Measurements from ENCODE around the gene CC2D2B.
"Not testable (repeated sequence)": the region's sequence is repeated elsewhere in the genome, so short reads cannot be mapped to it uniquely, and the experiment has no call there.

The CC2D2B gene

DNA sequence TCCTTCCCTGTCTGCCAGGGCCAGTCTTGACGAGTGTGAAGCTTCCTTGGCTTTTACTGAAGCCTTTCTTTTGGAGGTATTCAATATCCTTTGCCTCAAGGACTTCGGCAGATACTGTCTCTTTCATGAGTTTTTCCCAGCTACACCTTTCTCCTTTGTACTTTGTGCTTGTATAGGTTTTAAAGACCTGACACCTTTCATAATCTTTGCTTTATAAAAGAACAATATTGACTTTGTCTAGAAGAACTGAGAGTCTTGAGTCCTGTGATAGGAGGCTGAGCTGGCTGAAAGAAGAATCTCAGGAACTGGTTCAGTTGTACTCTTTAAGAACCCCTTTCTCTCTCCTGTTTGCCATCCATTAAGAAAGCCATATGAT is 41.3 kb upstream of the CC2D2B start:
- no peaks in the 10 kb centered on the region for H3K4me1 ChIP-seq (ENCODE audit: insufficient read depth, insufficient read length)
- H3K27me3 ChIP-seq (ENCODE audit: insufficient read depth, insufficient read length) = no peaks in the 10 kb centered on the region
- no peaks in the 10 kb centered on the region for H3K9me3 ChIP-seq (ENCODE audit: insufficient read depth, low read length)
- DNase-seq (ENCODE audit: low read depth, low spot score) = no peak
- no peak overlapping the region for H3K4me3 ChIP-seq (ENCODE audit: insufficient read length, low read depth)
- no peak overlapping the region for H3K9ac ChIP-seq (ENCODE audit: insufficient read length, low read depth)
- TF ChIP-seq ZNF274 (IDR thresholded peaks at IDR 0.05; ENCODE audit: low read depth, low read length) = no peak
- no peak for TF ChIP-seq YY1 (IDR thresholded peaks at IDR 0.05; ENCODE audit: insufficient read depth, insufficient read length)
- TF ChIP-seq SUZ12 (IDR thresholded peaks at IDR 0.05; ENCODE audit: extremely low read depth, insufficient read depth, insufficient read length) = no peak
- H3K36me3 ChIP-seq (ENCODE audit: insufficient read depth, insufficient read length, low read length) = no peaks in the 10 kb centered on the region

DNA sequence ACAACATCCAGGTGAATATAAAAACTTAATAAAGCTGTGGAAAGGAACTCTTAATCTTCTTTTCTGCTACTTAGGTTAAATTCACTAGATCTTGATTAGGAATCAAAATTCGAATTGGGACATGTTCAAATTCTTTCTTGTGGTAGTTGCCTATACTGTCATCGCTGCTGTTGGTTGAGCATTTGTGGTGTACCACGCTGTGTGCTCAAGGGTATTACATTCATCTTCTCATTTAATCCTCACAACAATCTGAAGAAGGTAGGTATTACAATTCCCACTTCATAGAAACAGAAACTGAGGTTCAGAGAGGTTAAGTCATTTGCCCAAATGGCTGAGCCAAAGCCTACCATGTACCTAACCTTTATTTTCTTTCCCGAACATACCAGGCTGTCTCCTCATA is 39.9 kb upstream of the CC2D2B start:
- Histone ChIP-seq H3K4me3 (ENCODE audit: insufficient read length, low read depth) (no peak overlapping the region), H3K36me3 (ENCODE audit: insufficient read depth, insufficient read length, low read length) (peaks cover 6% of the 10 kb centered on the region), H3K9me3 (ENCODE audit: insufficient read depth, low read length) (no peaks in the 10 kb centered on the region), H3K9ac (ENCODE audit: insufficient read length, low read depth) (no peak overlapping the region), H3K4me1 (ENCODE audit: insufficient read depth, insufficient read length) (no peaks in the 10 kb centered on the region), H3K27me3 (ENCODE audit: insufficient read depth, insufficient read length) (no peaks in the 10 kb centered on the region)
- no peak for DNase-seq (ENCODE audit: low read depth, low spot score)
- TF ChIP-seq ZNF274 (IDR thresholded peaks at IDR 0.05; ENCODE audit: low read depth, low read length) (no peak), YY1 (IDR thresholded peaks at IDR 0.05; ENCODE audit: insufficient read depth, insufficient read length) (no peak), SUZ12 (IDR thresholded peaks at IDR 0.05; ENCODE audit: extremely low read depth, insufficient read depth, insufficient read length) (no peak)

DNA sequence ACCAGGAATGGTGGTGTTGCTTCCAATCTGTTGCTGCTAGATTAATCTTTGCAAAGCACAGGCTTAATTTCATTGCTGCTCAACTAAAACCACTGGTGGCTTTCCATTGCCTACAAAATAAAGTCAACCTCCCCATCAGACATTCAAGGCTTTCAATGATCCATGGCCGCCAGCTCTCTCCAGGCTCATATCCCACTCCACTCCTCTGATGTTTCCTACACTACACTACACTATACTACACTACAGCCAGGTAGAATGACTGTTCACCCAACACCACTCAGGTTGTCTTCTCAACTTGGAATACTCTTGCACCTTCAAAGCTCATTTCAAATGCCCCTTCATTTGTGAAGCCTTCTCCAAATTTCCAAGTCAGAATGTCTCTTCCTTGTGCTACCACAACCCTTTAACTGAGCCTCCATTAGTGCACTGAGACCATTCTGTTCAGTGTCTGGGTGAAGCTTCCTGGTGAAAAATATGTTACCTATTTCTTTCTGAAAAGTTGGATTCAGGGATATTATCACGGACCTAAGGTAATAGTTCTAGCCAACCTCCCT is 35.5 kb upstream of the CC2D2B start:
- TF ChIP-seq YY1 (IDR thresholded peaks at IDR 0.05; ENCODE audit: insufficient read depth, insufficient read length) = no peak
- TF ChIP-seq SUZ12 (IDR thresholded peaks at IDR 0.05; ENCODE audit: extremely low read depth, insufficient read depth, insufficient read length) = no peak
- no peak for TF ChIP-seq ZNF274 (IDR thresholded peaks at IDR 0.05; ENCODE audit: low read depth, low read length)
- DNase-seq (ENCODE audit: low read depth, low spot score) = no peak
- H3K4me3 ChIP-seq (ENCODE audit: insufficient read length, low read depth) = no peak overlapping the region
- no peak overlapping the region for H3K9ac ChIP-seq (ENCODE audit: insufficient read length, low read depth)
- no peaks in the 10 kb centered on the region for H3K4me1 ChIP-seq (ENCODE audit: insufficient read depth, insufficient read length)
- H3K27me3 ChIP-seq (ENCODE audit: insufficient read depth, insufficient read length) = no peaks in the 10 kb centered on the region
- peaks cover 26% of the 10 kb centered on the region; the same call in 1 of the 2 replicates for H3K9me3 ChIP-seq (ENCODE audit: insufficient read depth, low read length)
- H3K36me3 ChIP-seq (ENCODE audit: insufficient read depth, insufficient read length, low read length) = peaks cover 15% of the 10 kb centered on the region

DNA sequence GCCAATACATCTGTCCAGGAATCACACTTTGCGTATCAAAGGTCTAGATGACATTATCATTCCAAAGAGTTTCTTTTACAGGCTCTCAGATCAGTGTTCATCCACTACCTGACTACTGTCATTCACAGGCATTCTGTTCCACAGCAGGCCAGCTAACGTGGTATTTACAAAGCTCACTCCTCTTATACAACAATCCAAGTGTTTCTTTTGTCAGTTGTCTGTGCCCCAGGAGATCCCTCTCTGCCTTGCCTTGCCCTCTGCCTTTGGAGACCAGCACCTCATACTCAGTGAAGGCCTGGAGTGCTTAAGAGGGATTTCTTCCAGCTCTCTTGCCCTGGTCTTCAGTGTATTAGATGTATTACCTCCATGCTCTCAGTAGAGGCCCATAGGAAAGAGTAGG is 34.6 kb upstream of the CC2D2B start:
- H3K4me1 ChIP-seq (ENCODE audit: insufficient read depth, insufficient read length) = no peaks in the 10 kb centered on the region
- H3K36me3 ChIP-seq (ENCODE audit: insufficient read depth, insufficient read length, low read length) = peaks cover 15% of the 10 kb centered on the region
- DNase-seq (ENCODE audit: low read depth, low spot score) = no peak
- TF ChIP-seq ZNF274 (IDR thresholded peaks at IDR 0.05; ENCODE audit: low read depth, low read length) (no peak), SUZ12 (IDR thresholded peaks at IDR 0.05; ENCODE audit: extremely low read depth, insufficient read depth, insufficient read length) (no peak), YY1 (IDR thresholded peaks at IDR 0.05; ENCODE audit: insufficient read depth, insufficient read length) (no peak)
- no peak overlapping the region for H3K4me3 ChIP-seq (ENCODE audit: insufficient read length, low read depth)
- H3K9ac ChIP-seq (ENCODE audit: insufficient read length, low read depth) = no peak overlapping the region
- peaks cover 26% of the 10 kb centered on the region; the same call in 1 of the 2 replicates for H3K9me3 ChIP-seq (ENCODE audit: insufficient read depth, low read length)
- no peaks in the 10 kb centered on the region for H3K27me3 ChIP-seq (ENCODE audit: insufficient read depth, insufficient read length)

DNA sequence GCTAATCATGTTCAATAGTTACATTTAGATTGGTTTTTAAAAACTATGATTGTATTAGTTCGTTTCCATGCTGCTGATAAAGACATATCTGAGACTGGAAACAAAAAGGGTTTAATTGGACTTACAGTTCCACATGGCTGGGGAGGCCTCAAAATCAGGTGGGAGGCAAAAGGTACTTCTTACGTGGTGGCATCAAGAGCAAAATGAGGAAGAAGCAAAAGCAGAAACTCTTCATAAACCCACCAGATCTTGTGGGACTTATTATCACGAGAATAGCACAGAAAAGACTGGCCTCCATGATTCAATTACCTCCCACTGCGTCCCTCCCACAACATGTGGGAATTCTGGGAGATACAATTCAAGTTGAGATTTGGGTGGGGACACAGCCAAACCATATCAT is 34.1 kb upstream of the CC2D2B start:
- no peak for DNase-seq (ENCODE audit: low read depth, low spot score)
- H3K36me3 ChIP-seq (ENCODE audit: insufficient read depth, insufficient read length, low read length) = peaks cover 15% of the 10 kb centered on the region
- no peaks in the 10 kb centered on the region for H3K27me3 ChIP-seq (ENCODE audit: insufficient read depth, insufficient read length)
- H3K9me3 ChIP-seq (ENCODE audit: insufficient read depth, low read length) = peaks cover 26% of the 10 kb centered on the region; the same call in 1 of the 2 replicates
- TF ChIP-seq SUZ12 (IDR thresholded peaks at IDR 0.05; ENCODE audit: extremely low read depth, insufficient read depth, insufficient read length) = no peak
- TF ChIP-seq YY1 (IDR thresholded peaks at IDR 0.05; ENCODE audit: insufficient read depth, insufficient read length) = no peak
- TF ChIP-seq ZNF274 (IDR thresholded peaks at IDR 0.05; ENCODE audit: low read depth, low read length) = no peak
- no peaks in the 10 kb centered on the region for H3K4me1 ChIP-seq (ENCODE audit: insufficient read depth, insufficient read length)
- H3K9ac ChIP-seq (ENCODE audit: insufficient read length, low read depth) = no peak overlapping the region
- no peak overlapping the region for H3K4me3 ChIP-seq (ENCODE audit: insufficient read length, low read depth)

DNA sequence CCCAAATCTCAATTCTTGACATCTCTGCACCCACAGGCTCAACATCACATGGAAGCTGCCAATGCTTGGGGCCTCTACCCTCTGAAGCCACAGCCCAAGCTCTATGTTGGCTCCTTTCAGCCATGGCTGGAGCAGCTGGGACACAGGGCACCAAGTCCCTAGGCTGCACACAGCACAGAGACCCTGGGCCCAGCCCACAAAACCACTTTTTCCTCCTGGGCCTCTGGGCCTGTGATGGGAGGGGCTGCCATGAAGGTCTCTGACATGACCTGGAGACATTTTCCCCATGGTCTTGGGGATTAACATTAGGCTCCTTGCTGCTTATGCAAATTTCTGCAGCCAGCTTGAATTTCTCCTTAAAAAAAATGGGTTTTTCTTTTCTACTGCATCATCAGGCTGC is 33.0 kb upstream of the CC2D2B start:
- peaks cover 15% of the 10 kb centered on the region for H3K36me3 ChIP-seq (ENCODE audit: insufficient read depth, insufficient read length, low read length)

DNA sequence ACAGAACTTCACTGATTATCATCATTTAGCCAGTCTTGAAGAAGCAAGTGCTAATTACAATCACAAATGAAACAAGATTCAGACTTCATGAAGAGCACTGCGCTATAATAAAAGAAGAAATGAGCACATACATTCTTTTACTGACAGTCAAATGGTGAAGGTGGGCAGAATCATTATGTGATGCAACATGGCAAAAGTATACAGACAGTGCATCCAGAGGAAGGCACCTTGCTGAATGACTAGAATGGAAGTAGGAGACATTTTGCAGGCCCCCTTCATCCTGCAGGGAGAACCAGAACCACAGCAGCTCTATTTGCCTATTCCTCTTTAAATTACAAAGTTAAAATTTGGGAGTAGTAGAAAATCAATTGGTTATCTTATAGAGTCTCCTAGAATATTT is 31.0 kb upstream of the CC2D2B start:
- TF ChIP-seq ZNF274 (IDR thresholded peaks at IDR 0.05; ENCODE audit: low read depth, low read length) (no peak), SUZ12 (IDR thresholded peaks at IDR 0.05; ENCODE audit: extremely low read depth, insufficient read depth, insufficient read length) (no peak), YY1 (IDR thresholded peaks at IDR 0.05; ENCODE audit: insufficient read depth, insufficient read length) (no peak)
- Histone ChIP-seq H3K36me3 (ENCODE audit: insufficient read depth, insufficient read length, low read length) (peaks cover 15% of the 10 kb centered on the region), H3K9ac (ENCODE audit: insufficient read length, low read depth) (no peak overlapping the region), H3K4me3 (ENCODE audit: insufficient read length, low read depth) (no peak overlapping the region), H3K27me3 (ENCODE audit: insufficient read depth, insufficient read length) (no peaks in the 10 kb centered on the region), H3K4me1 (ENCODE audit: insufficient read depth, insufficient read length) (no peaks in the 10 kb centered on the region), H3K9me3 (ENCODE audit: insufficient read depth, low read length) (peaks cover 26% of the 10 kb centered on the region; the same call in 1 of the 2 replicates)
- DNase-seq (ENCODE audit: low read depth, low spot score) = no peak

More for the DNA sequence above, 33.0 kb upstream of the CC2D2B start:
- DNase-seq (ENCODE audit: low read depth, low spot score); H3K4me3 ChIP-seq (ENCODE audit: insufficient read length, low read depth); H3K4me1 ChIP-seq (ENCODE audit: insufficient read depth, insufficient read length); H3K9ac ChIP-seq (ENCODE audit: insufficient read length, low read depth); H3K27me3 ChIP-seq (ENCODE audit: insufficient read depth, insufficient read length): not testable (repeated sequence)
- peaks cover 26% of the 10 kb centered on the region; the same call in 1 of the 2 replicates for H3K9me3 ChIP-seq (ENCODE audit: insufficient read depth, low read length)

Data from NT2/D1 (cell line).